Calu3 (cell line): Measurements from ENCODE around the gene BCO1. TPM values are rescaled to one million over a fixed set of nuclear protein-coding genes. Genes with fewer than 3 reads are reported as not detected.

Source experiments
- BruUV-seq: library from RNA; stranded (reverse); fragments of 400-500 nt; replicated peaks from 2 replicates; lab custom pipeline; 2021; lab: Mats Ljungman, UMichigan
- CTCF ChIA-PET: fragments of 300-600 bp; sonication (Branson Sonifier 250); formaldehyde crosslinking; loops from one replicate; lab custom pipeline; 2022; ENCODE audit warnings: antibody characterized with exemption; lab: Charles Lee
- DNase-seq: peaks from one replicate; pipeline ENCODE4 v3.0.0; 2022
- H3K27ac Mint-ChIP-seq: one replicate; pipeline ENCODE4 v1.8.0; 2022; ENCODE audit warnings: mixed read lengths; ENCODE audit not compliant: unreplicated experiment
- H3K27me3 Mint-ChIP-seq: one replicate; pipeline ENCODE4 v1.8.0; 2022; ENCODE audit warnings: mixed read lengths; ENCODE audit not compliant: unreplicated experiment
- H3K36me3 Mint-ChIP-seq: one replicate; pipeline ENCODE4 v1.8.0; 2022; ENCODE audit warnings: mild to moderate bottlenecking, moderate library complexity, mixed read lengths; ENCODE audit not compliant: insufficient read depth, unreplicated experiment
- H3K4me1 Mint-ChIP-seq: one replicate; pipeline ENCODE4 v1.8.0; 2022; ENCODE audit warnings: mild to moderate bottlenecking, low read depth, mixed read lengths; ENCODE audit not compliant: unreplicated experiment
- H3K4me3 Mint-ChIP-seq: one replicate; pipeline ENCODE4 v1.8.0; 2022; ENCODE audit warnings: mild to moderate bottlenecking, low read depth, moderate library complexity, mixed read lengths; ENCODE audit not compliant: unreplicated experiment
- H3K9me3 Mint-ChIP-seq: one replicate; pipeline ENCODE4 v1.8.0; 2022; ENCODE audit warnings: low read depth, mixed read lengths; ENCODE audit not compliant: unreplicated experiment
- CTCF ChIP-seq: fragments of 200-600 bp; IDR thresholded peaks from one replicate; pipeline ENCODE4 v1.8.0; 2022; ENCODE audit warnings: antibody characterized with exemption; ENCODE audit not compliant: unreplicated experiment
- intact Hi-C: fragments of 100-400 bp; cut with micrococcal nuclease; formaldehyde crosslinking; loops from one replicate; pipeline ENCODE4 v1.10.0; 2022; ENCODE audit not compliant: unreplicated experiment
- total RNA-seq: library from RNA; stranded (reverse); gene quantifications from 2 replicates; pipeline ENCODE4 v1.2.3, GENCODE V29; 2022

BCO1 gene
- total RNA-seq, 1 experiment from 2014 or later: 6.6 TPM

GRCh38 chr16:81216114-81216513, 22.4 kb upstream of the BCO1 start:
- H3K27me3 Mint-ChIP-seq: peaks cover 4% of the 10 kb centered on the region
- CTCF ChIA-PET: no interaction called here
- DNase-seq: no peak
- no peaks in the 10 kb centered on the region for H3K4me1 Mint-ChIP-seq
- intact Hi-C loops: loop anchor here (10.0 kb wide), 1 partner anchor 99 kb away; the partner anchor contains the start of gene GAN
- BruUV-seq: no TSS peak
- no peak overlapping the region for H3K4me3 Mint-ChIP-seq
- TF ChIP-seq CTCF: no peak
- no peak overlapping the region for H3K27ac Mint-ChIP-seq
- no peaks in the 10 kb centered on the region for H3K9me3 Mint-ChIP-seq
- H3K36me3 Mint-ChIP-seq: no peaks in the 10 kb centered on the region

GRCh38 chr16:81216706-81217105, 21.8 kb upstream of the BCO1 start:
- DNase-seq: no peak
- no TSS peak for BruUV-seq
- Mint-ChIP-seq H3K36me3 (no peaks in the 10 kb centered on the region), H3K27ac (no peak overlapping the region), H3K4me3 (no peak overlapping the region), H3K9me3 (no peaks in the 10 kb centered on the region), H3K27me3 (no peaks in the 10 kb centered on the region), H3K4me1 (no peaks in the 10 kb centered on the region)
- TF ChIP-seq CTCF: no peak
- CTCF ChIA-PET: interaction anchor here (0.6 kb wide), 1 partner anchor 199 kb away, joined by 3 read pairs; no protein-coding TSS in a partner anchor
- intact Hi-C loops: loop anchor here (10.0 kb wide), 1 partner anchor 98 kb away; the partner anchor contains the start of gene GAN

- CTCF ChIA-PET: no interaction called here
- no peak for TF ChIP-seq CTCF
- no peak overlapping the region for H3K27ac Mint-ChIP-seq
- H3K4me3 Mint-ChIP-seq: no peak overlapping the region
- H3K4me1 Mint-ChIP-seq: no peaks in the 10 kb centered on the region
- H3K36me3 Mint-ChIP-seq: no peaks in the 10 kb centered on the region
- intact Hi-C loops: loop anchor here (10.0 kb wide), 1 partner anchor 96 kb away; the partner anchor contains the start of gene GAN
- H3K9me3 Mint-ChIP-seq: no peaks in the 10 kb centered on the region
- no peaks in the 10 kb centered on the region for H3K27me3 Mint-ChIP-seq
- no TSS peak for BruUV-seq
- DNase-seq: no peak
Measured at GRCh38 chr16:81219151-81219550, 19.3 kb upstream of the BCO1 start.

GRCh38 chr16:81220349-81220748, 18.1 kb upstream of the BCO1 start:
- Mint-ChIP-seq H3K4me1 (no peaks in the 10 kb centered on the region), H3K27me3 (no peaks in the 10 kb centered on the region), H3K9me3 (no peaks in the 10 kb centered on the region), H3K36me3 (no peaks in the 10 kb centered on the region), H3K27ac (no peak overlapping the region), H3K4me3 (no peak overlapping the region)
- CTCF ChIA-PET: no interaction called here
- no peak for TF ChIP-seq CTCF
- no peak for DNase-seq
- BruUV-seq: no TSS peak
- intact Hi-C loops: no loop called here
